RWPE2 (cell line): ENCODE data around the gene MGRN1.

Source experiments
- ATAC-seq: fragments of 200-7000 bp; cut with Tn5 transposase; 3 replicates; pipeline ENCODE4 v1.9.1; 2021; ENCODE audit warnings: low read depth
- DNase-seq: peaks from one replicate; pipeline ENCODE4 v3.0.0-alpha.2; 2020; ENCODE audit warnings: low spot score
- H3K27ac ChIP-seq: fragments of 450-650 bp; 2 replicates; pipeline ENCODE4 v1.5.1; 2017; ENCODE audit warnings: mild to moderate bottlenecking; ENCODE audit not compliant: poor library complexity, severe bottlenecking
- H3K27me3 ChIP-seq: fragments of 250-450 bp; sonication (Bioruptor Pico); 2 replicates; pipeline ENCODE4 v1.5.1; 2021; ENCODE audit warnings: mild to moderate bottlenecking, moderate library complexity; ENCODE audit not compliant: insufficient read depth, poor library complexity, severe bottlenecking
- H3K36me3 ChIP-seq: fragments of 250-450 bp; sonication (Bioruptor Pico); 2 replicates; pipeline ENCODE4 v1.5.1; 2020; ENCODE audit warnings: low read depth, mild to moderate bottlenecking, moderate library complexity
- H3K4me1 ChIP-seq: fragments of 250-450 bp; sonication (Bioruptor Pico); 2 replicates; pipeline ENCODE4 v1.5.1; 2021; ENCODE audit warnings: mild to moderate bottlenecking, moderate library complexity; ENCODE audit not compliant: insufficient read depth, poor library complexity, severe bottlenecking
- H3K4me3 ChIP-seq: fragments of 250-450 bp; sonication (Bioruptor Pico); 2 replicates; pipeline ENCODE4 v1.5.1; 2021; ENCODE audit warnings: mild to moderate bottlenecking, moderate library complexity; ENCODE audit not compliant: severe bottlenecking
- H3K9me3 ChIP-seq: fragments of 250-450 bp; sonication (Bioruptor Pico); 2 replicates; pipeline ENCODE4 v1.5.1; 2021; ENCODE audit warnings: mild to moderate bottlenecking, moderate library complexity; ENCODE audit not compliant: severe bottlenecking
- CTCF ChIP-seq: fragments of 450-650 bp; IDR thresholded peaks from one replicate; pipeline ENCODE4 v1.5.1; 2017; ENCODE audit warnings: mild to moderate bottlenecking, moderate library complexity; ENCODE audit not compliant: poor library complexity, severe bottlenecking

The MGRN1 gene

GRCh38 chr16:4659363-4660353 lies 35.0 kb downstream of the MGRN1 start:
- H3K9me3 ChIP-seq: no peaks in the 10 kb centered on the region
- TF ChIP-seq CTCF: no peak
- peaks cover 9% of the 10 kb centered on the region for H3K4me1 ChIP-seq
- ATAC-seq (no peak), DNase-seq (no peak)
- no peaks in the 10 kb centered on the region for H3K27me3 ChIP-seq
- H3K4me3 ChIP-seq: no peak overlapping the region
- H3K27ac ChIP-seq: no peak overlapping the region
- H3K36me3 ChIP-seq: peaks cover 17% of the 10 kb centered on the region

GRCh38 chr16:4660454-4661007 lies 35.9 kb downstream of the MGRN1 start:
- Histone ChIP-seq H3K36me3 (peaks cover 17% of the 10 kb centered on the region), H3K27ac (no peak overlapping the region), H3K4me3 (no peak overlapping the region), H3K9me3 (no peaks in the 10 kb centered on the region), H3K4me1 (peaks cover 15% of the 10 kb centered on the region), H3K27me3 (no peaks in the 10 kb centered on the region)
- no peak for TF ChIP-seq CTCF
- peak; percentile 17; the same call in 1 of the 3 replicates for ATAC-seq
- DNase-seq: no peak

DNA sequence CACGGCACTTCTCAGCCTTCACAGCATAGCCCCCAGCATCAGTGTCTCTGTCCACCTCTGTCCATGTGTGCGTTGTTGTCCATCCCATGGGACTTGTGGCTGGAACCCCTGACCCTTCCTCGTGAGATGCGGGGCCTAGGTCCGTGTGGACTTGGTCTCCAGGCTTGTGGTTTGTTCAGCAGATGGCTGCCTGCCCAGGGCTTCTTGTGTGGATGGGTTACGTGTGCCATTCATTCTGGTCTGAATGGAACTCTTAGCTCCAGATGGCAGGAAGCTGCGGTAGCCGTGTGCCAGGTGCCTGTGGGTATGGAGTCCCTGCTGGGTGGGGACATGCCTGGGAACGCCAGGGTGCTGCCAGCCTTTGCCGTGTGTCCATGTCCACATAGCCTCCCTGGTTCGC lies 37.0 kb downstream of the MGRN1 start:
- Histone ChIP-seq H3K9me3 (no peaks in the 10 kb centered on the region), H3K36me3 (peaks cover 17% of the 10 kb centered on the region), H3K4me1 (peaks cover 15% of the 10 kb centered on the region), H3K4me3 (no peak overlapping the region), H3K27me3 (no peaks in the 10 kb centered on the region), H3K27ac (no peak overlapping the region)
- DNase-seq (no peak), ATAC-seq (no peak)
- TF ChIP-seq CTCF: no peak

DNA sequence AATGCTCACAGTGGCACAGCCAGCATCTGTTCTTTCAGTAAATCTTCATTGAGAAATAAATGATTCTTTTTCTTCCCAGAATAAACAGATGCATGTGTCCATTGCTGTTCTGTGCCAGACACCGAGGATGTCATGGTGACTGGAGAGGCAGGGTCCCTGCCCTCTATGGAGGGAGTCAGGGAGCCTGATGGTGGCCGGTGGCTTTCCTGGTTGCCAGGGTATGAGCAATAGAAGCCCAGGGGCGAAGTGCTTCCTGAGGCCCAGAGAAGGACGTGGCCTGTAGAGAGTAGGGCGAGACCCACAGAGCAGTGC lies 38.8 kb downstream of the MGRN1 start:
- no peak for ATAC-seq
- Histone ChIP-seq H3K9me3 (no peaks in the 10 kb centered on the region), H3K27me3 (no peaks in the 10 kb centered on the region), H3K27ac (peak overlapping the region; percentile 71), H3K4me3 (no peak overlapping the region), H3K4me1 (peaks cover 15% of the 10 kb centered on the region), H3K36me3 (peaks cover 27% of the 10 kb centered on the region)
- no peak for DNase-seq
- no peak for TF ChIP-seq CTCF
